Calu3 (cell line): ENCODE results near the gene CAPN8. TPM values are rescaled to one million over a fixed set of nuclear protein-coding genes. Genes with fewer than 3 reads are reported as not detected.

Experiments
- BruUV-seq: library from RNA; stranded (reverse); fragments of 400-500 nt; replicated peaks from 2 replicates; lab custom pipeline; 2021; lab: Mats Ljungman, UMichigan
- CTCF ChIA-PET: fragments of 300-600 bp; sonication (Branson Sonifier 250); formaldehyde crosslinking; loops from one replicate; lab custom pipeline; 2022; ENCODE audit warnings: antibody characterized with exemption; lab: Charles Lee
- DNase-seq: peaks from one replicate; pipeline ENCODE4 v3.0.0; 2022
- H3K27ac Mint-ChIP-seq: one replicate; pipeline ENCODE4 v1.8.0; 2022; ENCODE audit warnings: mixed read lengths; ENCODE audit not compliant: unreplicated experiment
- H3K27me3 Mint-ChIP-seq: one replicate; pipeline ENCODE4 v1.8.0; 2022; ENCODE audit warnings: mixed read lengths; ENCODE audit not compliant: unreplicated experiment
- H3K36me3 Mint-ChIP-seq: one replicate; pipeline ENCODE4 v1.8.0; 2022; ENCODE audit warnings: mild to moderate bottlenecking, moderate library complexity, mixed read lengths; ENCODE audit not compliant: insufficient read depth, unreplicated experiment
- H3K4me1 Mint-ChIP-seq: one replicate; pipeline ENCODE4 v1.8.0; 2022; ENCODE audit warnings: mild to moderate bottlenecking, low read depth, mixed read lengths; ENCODE audit not compliant: unreplicated experiment
- H3K4me3 Mint-ChIP-seq: one replicate; pipeline ENCODE4 v1.8.0; 2022; ENCODE audit warnings: mild to moderate bottlenecking, low read depth, moderate library complexity, mixed read lengths; ENCODE audit not compliant: unreplicated experiment
- H3K9me3 Mint-ChIP-seq: one replicate; pipeline ENCODE4 v1.8.0; 2022; ENCODE audit warnings: low read depth, mixed read lengths; ENCODE audit not compliant: unreplicated experiment
- intact Hi-C: fragments of 100-400 bp; cut with micrococcal nuclease; formaldehyde crosslinking; loops from one replicate; pipeline ENCODE4 v1.10.0; 2022; ENCODE audit not compliant: unreplicated experiment
- total RNA-seq: library from RNA; stranded (reverse); gene quantifications from 2 replicates; pipeline ENCODE4 v1.2.3, GENCODE V29; 2022
- TF ChIP-seq, protein P1 (sequence below): fragments of 200-600 bp; IDR thresholded peaks from one replicate; pipeline ENCODE4 v1.8.0; 2022; ENCODE audit warnings: antibody characterized with exemption; ENCODE audit not compliant: unreplicated experiment

The CAPN8 gene
- total RNA-seq, 1 experiment from 2014 or later, result 108 TPM

DNA sequence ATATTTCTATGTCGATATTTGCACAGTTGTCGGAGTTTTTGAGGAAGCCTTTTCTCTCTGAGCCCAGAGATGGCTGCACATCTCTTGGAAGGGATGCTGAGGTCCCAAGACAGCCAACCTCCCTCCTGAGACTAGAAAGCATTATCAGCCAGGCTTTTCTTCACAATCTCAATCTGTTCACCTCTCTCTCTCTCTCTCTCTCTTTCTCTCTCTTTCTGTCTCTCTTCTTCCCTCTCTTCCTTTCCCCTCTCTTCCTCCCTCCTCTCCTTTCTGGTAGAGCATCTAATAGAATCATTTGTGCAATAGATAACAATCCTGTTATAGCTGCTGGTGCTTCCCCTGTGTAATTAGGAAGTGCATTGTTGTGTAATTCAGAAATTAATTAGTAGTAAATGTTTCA is 131.8 kb downstream of the CAPN8 start:
- intact Hi-C loops, result no loop called here
- Mint-ChIP-seq H3K4me1 (no peaks in the 10 kb centered on the region), H3K36me3 (peaks cover 13% of the 10 kb centered on the region), H3K4me3 (no peak overlapping the region), H3K9me3 (no peaks in the 10 kb centered on the region), H3K27ac (no peak overlapping the region), H3K27me3 (peaks cover 40% of the 10 kb centered on the region)
- TF ChIP-seq, protein P1, sequence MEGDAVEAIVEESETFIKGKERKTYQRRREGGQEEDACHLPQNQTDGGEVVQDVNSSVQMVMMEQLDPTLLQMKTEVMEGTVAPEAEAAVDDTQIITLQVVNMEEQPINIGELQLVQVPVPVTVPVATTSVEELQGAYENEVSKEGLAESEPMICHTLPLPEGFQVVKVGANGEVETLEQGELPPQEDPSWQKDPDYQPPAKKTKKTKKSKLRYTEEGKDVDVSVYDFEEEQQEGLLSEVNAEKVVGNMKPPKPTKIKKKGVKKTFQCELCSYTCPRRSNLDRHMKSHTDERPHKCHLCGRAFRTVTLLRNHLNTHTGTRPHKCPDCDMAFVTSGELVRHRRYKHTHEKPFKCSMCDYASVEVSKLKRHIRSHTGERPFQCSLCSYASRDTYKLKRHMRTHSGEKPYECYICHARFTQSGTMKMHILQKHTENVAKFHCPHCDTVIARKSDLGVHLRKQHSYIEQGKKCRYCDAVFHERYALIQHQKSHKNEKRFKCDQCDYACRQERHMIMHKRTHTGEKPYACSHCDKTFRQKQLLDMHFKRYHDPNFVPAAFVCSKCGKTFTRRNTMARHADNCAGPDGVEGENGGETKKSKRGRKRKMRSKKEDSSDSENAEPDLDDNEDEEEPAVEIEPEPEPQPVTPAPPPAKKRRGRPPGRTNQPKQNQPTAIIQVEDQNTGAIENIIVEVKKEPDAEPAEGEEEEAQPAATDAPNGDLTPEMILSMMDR, result no peak
- no peak for DNase-seq
- CTCF ChIA-PET, result interaction anchor here (1.0 to 1.4 kb wide), 2 partner anchors 17 to 132 kb away, joined by 3 to 4 read pairs; partner anchors contain the start of gene CAPN8
- BruUV-seq, result no TSS peak

DNA sequence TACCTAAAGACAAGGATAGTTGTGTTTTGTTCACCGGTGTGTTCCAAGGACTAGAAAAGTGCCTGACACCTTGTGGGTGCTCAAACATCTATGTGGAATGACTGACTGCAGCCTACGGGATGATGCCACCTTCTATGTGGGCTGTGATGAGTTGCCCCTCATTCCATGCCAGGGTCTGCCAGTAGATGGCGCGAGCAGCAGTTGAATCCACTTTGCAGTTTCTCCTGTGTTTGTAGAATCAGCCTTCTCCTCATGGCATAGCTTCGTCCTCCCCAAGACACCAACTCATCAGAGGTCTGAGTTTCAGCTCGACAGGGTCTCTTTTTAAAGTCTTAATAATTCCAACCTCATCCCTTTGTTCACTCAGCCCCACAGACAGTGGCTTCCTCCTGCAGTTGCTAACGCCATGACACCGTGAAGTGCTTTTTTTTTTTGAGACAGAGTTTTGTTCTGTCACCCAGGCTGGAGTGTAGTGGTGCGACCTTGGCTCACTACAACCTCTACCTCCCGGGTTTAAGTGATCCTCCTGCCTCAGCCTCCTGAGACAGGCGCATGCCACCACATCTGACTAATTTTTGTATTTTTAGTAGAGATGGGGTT is 133.7 kb downstream of the CAPN8 start:
- no peaks in the 10 kb centered on the region for H3K9me3 Mint-ChIP-seq
- CTCF ChIA-PET, result interaction anchor here (0.7 to 1.5 kb wide), 5 partner anchors 138 to 398 kb away, joined by 3 to 7 read pairs (median 4); no protein-coding TSS in a partner anchor
- H3K4me3 Mint-ChIP-seq, result no peak overlapping the region
- peak; percentile 85 for DNase-seq
- H3K27me3 Mint-ChIP-seq, result peaks cover 58% of the 10 kb centered on the region
- H3K4me1 Mint-ChIP-seq, result no peaks in the 10 kb centered on the region
- TF ChIP-seq, protein P1, result peak; percentile 87
- BruUV-seq, result no TSS peak
- H3K27ac Mint-ChIP-seq, result no peak overlapping the region
- intact Hi-C loops, result loop anchor here (1.0 to 2.0 kb wide), 4 partner anchors 139 to 397 kb away; no protein-coding TSS in a partner anchor
- peaks cover 8% of the 10 kb centered on the region for H3K36me3 Mint-ChIP-seq

DNA sequence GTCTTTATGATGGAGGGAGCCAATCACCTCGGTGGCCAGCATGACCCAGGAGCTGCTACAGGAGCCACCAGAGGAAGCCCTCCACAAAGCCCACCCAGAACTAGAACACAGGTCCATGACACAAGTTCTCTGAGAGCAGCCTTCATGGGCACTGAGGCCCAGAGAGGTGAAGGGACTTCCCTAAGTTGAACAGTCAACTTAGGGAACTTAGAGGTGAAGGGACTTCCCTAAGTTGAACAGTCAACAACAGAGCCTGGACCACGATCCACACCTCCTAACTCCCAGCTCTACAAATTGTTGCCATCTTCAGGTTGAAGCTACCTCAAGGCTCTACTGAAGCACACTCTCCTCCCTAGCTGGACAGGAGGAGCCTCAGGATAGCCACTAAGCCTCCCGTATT is 139.5 kb downstream of the CAPN8 start:
- no peaks in the 10 kb centered on the region for H3K9me3 Mint-ChIP-seq
- no peaks in the 10 kb centered on the region for H3K4me1 Mint-ChIP-seq
- no peak overlapping the region for H3K4me3 Mint-ChIP-seq
- TF ChIP-seq, protein P1, result no peak
- no peaks in the 10 kb centered on the region for H3K36me3 Mint-ChIP-seq
- no TSS peak for BruUV-seq
- H3K27me3 Mint-ChIP-seq, result peaks cover 52% of the 10 kb centered on the region
- DNase-seq, result no peak
- no peak overlapping the region for H3K27ac Mint-ChIP-seq
- CTCF ChIA-PET, result no interaction called here
- intact Hi-C loops, result no loop called here

DNA sequence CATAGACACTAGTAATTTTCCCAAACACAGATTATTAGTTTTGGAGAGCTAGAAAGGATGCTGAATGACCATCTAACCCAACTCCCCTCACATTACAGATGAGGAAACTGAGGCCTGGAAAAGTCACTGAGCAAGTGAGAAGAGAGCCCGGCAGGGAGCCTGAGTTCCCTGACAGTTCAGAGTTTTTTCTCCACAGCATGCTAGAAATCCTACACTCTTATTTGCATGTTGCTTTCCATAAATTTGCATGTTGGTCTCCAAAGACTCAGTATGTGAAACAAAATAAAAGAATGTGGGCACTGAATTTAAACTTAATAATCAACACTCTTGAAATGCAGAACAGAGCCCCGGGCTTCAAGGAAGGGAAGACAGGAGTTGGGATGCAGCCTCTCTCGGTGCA is 140.0 kb downstream of the CAPN8 start:
- no peak overlapping the region for H3K4me3 Mint-ChIP-seq
- no peaks in the 10 kb centered on the region for H3K4me1 Mint-ChIP-seq
- no peak overlapping the region for H3K27ac Mint-ChIP-seq
- no peak for DNase-seq
- H3K27me3 Mint-ChIP-seq, result peaks cover 48% of the 10 kb centered on the region
- TF ChIP-seq, protein P1, result no peak
- BruUV-seq, result no TSS peak
- H3K9me3 Mint-ChIP-seq, result no peaks in the 10 kb centered on the region
- no peaks in the 10 kb centered on the region for H3K36me3 Mint-ChIP-seq
- CTCF ChIA-PET, result no interaction called here
- intact Hi-C loops, result no loop called here
